OCI-LY1 (cell line): ENCODE data around the gene PID1.

Source experiments
- H2AFZ ChIP-seq: fragments of 200-600 bp; sonication (generic), shearing (Covaris generic); 2 replicates; pipeline ENCODE4 v1.6.0; 2014; ENCODE audit warnings: antibody characterized with exemption, mild to moderate bottlenecking, low read length
- H3F3A ChIP-seq: fragments of 200-600 bp; sonication (generic), shearing (Covaris generic); 2 replicates; pipeline ENCODE4 v1.6.0; 2014; ENCODE audit warnings: mild to moderate bottlenecking, antibody characterized with exemption, low read length, moderate library complexity; ENCODE audit not compliant: insufficient read depth
- H3K27ac ChIP-seq: fragments of 200-600 bp; sonication (generic); 2 replicates; pipeline ENCODE4 v1.5.1; 2014; ENCODE audit warnings: low read length, mixed run types, mild to moderate bottlenecking, low read depth; ENCODE audit not compliant: poor library complexity, severe bottlenecking
- H3K27me3 ChIP-seq: fragments of 200-600 bp; sonication (generic); 2 replicates; pipeline ENCODE4 v1.6.0; 2014; ENCODE audit warnings: antibody characterized with exemption, mild to moderate bottlenecking, low read length, moderate library complexity; ENCODE audit not compliant: insufficient read depth
- H3K36me3 ChIP-seq: fragments of 200-600 bp; sonication (generic); 2 replicates; pipeline ENCODE4 v1.6.1; 2014; ENCODE audit warnings: mild to moderate bottlenecking, antibody characterized with exemption, low read length, moderate library complexity, mixed read lengths; ENCODE audit not compliant: insufficient read depth
- H3K4me1 ChIP-seq: fragments of 200-600 bp; sonication (generic); 2 replicates; pipeline ENCODE4 v1.5.1; 2014; ENCODE audit warnings: mild to moderate bottlenecking, low read length, moderate library complexity; ENCODE audit not compliant: insufficient read depth, severe bottlenecking
- H3K4me2 ChIP-seq: fragments of 200-600 bp; sonication (generic), shearing (Covaris generic); 2 replicates; pipeline ENCODE4 v1.6.1; 2014; ENCODE audit warnings: low read length
- H3K4me3 ChIP-seq: fragments of 200-600 bp; sonication (generic); 2 replicates; pipeline ENCODE4 v1.5.1; 2014; ENCODE audit warnings: low read length, low read depth, mild to moderate bottlenecking, mixed read lengths; ENCODE audit not compliant: poor library complexity, severe bottlenecking
- H3K79me2 ChIP-seq: fragments of 200-600 bp; shearing (Covaris generic); 2 replicates; pipeline ENCODE4 v1.6.1; 2016; ENCODE audit warnings: mixed run types, low read length, mixed read lengths; ENCODE audit not compliant: insufficient read depth
- H3K9ac ChIP-seq: fragments of 200-600 bp; sonication (generic), shearing (Covaris generic); 2 replicates; pipeline ENCODE4 v1.6.1; 2014; ENCODE audit warnings: mild to moderate bottlenecking, low read length, mixed read lengths
- H3K9me2 ChIP-seq: fragments of 200-600 bp; sonication (generic), shearing (Covaris generic); 2 replicates; pipeline ENCODE4 v1.6.1; 2014; ENCODE audit warnings: low read depth, mild to moderate bottlenecking, low read length, mixed read lengths
- H3K9me3 ChIP-seq: fragments of 200-600 bp; shearing (Covaris generic); 2 replicates; pipeline ENCODE4 v1.6.1; 2014; ENCODE audit warnings: low read length, mixed read lengths
- H4K20me1 ChIP-seq: fragments of 200-600 bp; sonication (generic), shearing (Covaris generic); 2 replicates; pipeline ENCODE4 v1.6.0; 2016; ENCODE audit warnings: mild to moderate bottlenecking, low read length; ENCODE audit not compliant: insufficient read depth
- EZH2 ChIP-seq: fragments of 200-600 bp; sonication (generic), shearing (Covaris generic); IDR thresholded peaks from 2 replicates; pipeline ENCODE4 v1.8.0; 2017; ENCODE audit warnings: borderline replicate concordance, mixed run types, mild to moderate bottlenecking, antibody characterized with exemption, low read length, moderate library complexity, mixed read lengths
- TF ChIP-seq, protein P1 (sequence below): fragments of 200-600 bp; sonication (generic), shearing (Covaris generic); IDR thresholded peaks from 2 replicates; pipeline ENCODE4 v1.5.1; 2017; ENCODE audit warnings: mild to moderate bottlenecking, antibody characterized with exemption, low read length, moderate library complexity, mixed read lengths

PID1 gene

GRCh38 chr2:229231328-229231868 lies 39.7 kb downstream of the PID1 start:
- Histone ChIP-seq H2AFZ (no peak overlapping the region), H3K9me2 (no peaks in the 10 kb centered on the region), H3K4me3 (no peak overlapping the region), H3K36me3 (no peaks in the 10 kb centered on the region), H3K9me3 (no peaks in the 10 kb centered on the region), H3K9ac (no peak overlapping the region), H3K4me2 (no peak overlapping the region), H3K4me1 (no peaks in the 10 kb centered on the region), H3F3A (no peaks in the 10 kb centered on the region), H4K20me1 (no peaks in the 10 kb centered on the region), H3K79me2 (no peaks in the 10 kb centered on the region), H3K27me3 (no peaks in the 10 kb centered on the region), H3K27ac (no peak overlapping the region)
- TF ChIP-seq, protein P1, sequence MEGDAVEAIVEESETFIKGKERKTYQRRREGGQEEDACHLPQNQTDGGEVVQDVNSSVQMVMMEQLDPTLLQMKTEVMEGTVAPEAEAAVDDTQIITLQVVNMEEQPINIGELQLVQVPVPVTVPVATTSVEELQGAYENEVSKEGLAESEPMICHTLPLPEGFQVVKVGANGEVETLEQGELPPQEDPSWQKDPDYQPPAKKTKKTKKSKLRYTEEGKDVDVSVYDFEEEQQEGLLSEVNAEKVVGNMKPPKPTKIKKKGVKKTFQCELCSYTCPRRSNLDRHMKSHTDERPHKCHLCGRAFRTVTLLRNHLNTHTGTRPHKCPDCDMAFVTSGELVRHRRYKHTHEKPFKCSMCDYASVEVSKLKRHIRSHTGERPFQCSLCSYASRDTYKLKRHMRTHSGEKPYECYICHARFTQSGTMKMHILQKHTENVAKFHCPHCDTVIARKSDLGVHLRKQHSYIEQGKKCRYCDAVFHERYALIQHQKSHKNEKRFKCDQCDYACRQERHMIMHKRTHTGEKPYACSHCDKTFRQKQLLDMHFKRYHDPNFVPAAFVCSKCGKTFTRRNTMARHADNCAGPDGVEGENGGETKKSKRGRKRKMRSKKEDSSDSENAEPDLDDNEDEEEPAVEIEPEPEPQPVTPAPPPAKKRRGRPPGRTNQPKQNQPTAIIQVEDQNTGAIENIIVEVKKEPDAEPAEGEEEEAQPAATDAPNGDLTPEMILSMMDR: no peak
- TF ChIP-seq EZH2: no peak

DNA sequence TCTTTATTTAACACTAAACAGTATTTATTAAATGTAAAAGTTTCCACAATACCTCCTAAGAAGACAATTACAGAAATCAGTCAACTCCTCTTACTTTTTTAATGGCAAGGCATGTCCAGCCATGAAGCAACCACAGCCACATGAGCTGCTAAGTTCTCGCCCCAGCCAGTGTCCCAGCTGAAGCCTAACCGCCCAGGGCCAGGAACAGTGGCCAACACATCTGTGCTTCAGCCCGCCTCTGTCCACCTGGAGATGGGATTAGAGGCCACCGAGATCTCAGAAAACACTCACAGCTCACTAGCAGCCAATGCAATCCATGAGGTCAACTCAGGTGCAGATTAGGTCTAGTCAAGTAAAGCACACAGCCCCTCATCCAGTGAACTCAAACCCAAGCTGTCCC lies 40.2 kb downstream of the PID1 start:
- TF ChIP-seq, protein P1: no peak
- no peak for TF ChIP-seq EZH2
- H3K9ac ChIP-seq: no peak overlapping the region
- H3K36me3 ChIP-seq: no peaks in the 10 kb centered on the region
- no peaks in the 10 kb centered on the region for H4K20me1 ChIP-seq
- H3K4me2 ChIP-seq: no peak overlapping the region
- no peaks in the 10 kb centered on the region for H3K4me1 ChIP-seq
- no peaks in the 10 kb centered on the region for H3K9me2 ChIP-seq
- H3K9me3 ChIP-seq: no peaks in the 10 kb centered on the region
- no peak overlapping the region for H2AFZ ChIP-seq
- no peaks in the 10 kb centered on the region for H3F3A ChIP-seq
- H3K4me3 ChIP-seq: no peak overlapping the region
- H3K79me2 ChIP-seq: no peaks in the 10 kb centered on the region
- H3K27me3 ChIP-seq: no peaks in the 10 kb centered on the region
- H3K27ac ChIP-seq: no peak overlapping the region

- Histone ChIP-seq H3K4me1 (no peaks in the 10 kb centered on the region), H3K36me3 (no peaks in the 10 kb centered on the region), H3K79me2 (no peaks in the 10 kb centered on the region)
These were observed 40.8 kb downstream of the PID1 start for GRCh38 chr2:229230256-229230655.

More at GRCh38 chr2:229230256-229230655, 40.8 kb downstream of the PID1 start:
- Histone ChIP-seq H3K27me3 (no peaks in the 10 kb centered on the region), H2AFZ (no peak overlapping the region), H3K9me3 (no peaks in the 10 kb centered on the region), H3K4me2 (no peak overlapping the region), H3K4me3 (no peak overlapping the region), H3K9me2 (no peaks in the 10 kb centered on the region), H3K27ac (no peak overlapping the region), H3F3A (no peaks in the 10 kb centered on the region), H4K20me1 (no peaks in the 10 kb centered on the region), H3K9ac (no peak overlapping the region)
- TF ChIP-seq EZH2: no peak
- TF ChIP-seq, protein P1: no peak
